Measurements from ENCODE around the gene WRAP73. TPM values are rescaled to one million over a fixed set of nuclear protein-coding genes. Genes with fewer than 3 reads are reported as not detected.

Gene WRAP73
- 23.3 TPM for total RNA-seq

GRCh38 chr1:3649342-3650247, at the start of gene WRAP73:
Gene WRAP73, minus strand, starts transcription at chr1:3650103. Its CDS starts 104 bp downstream, at chr1:3649999.
- Histone ChIP-seq H3K36me3 (no peaks in the 10 kb centered on the region), H3K27me3 (peaks cover 14% of the 10 kb centered on the region), H3K4me1 (peaks cover 33% of the 10 kb centered on the region), H3K9me3 (no peaks in the 10 kb centered on the region), H3K4me3 (peak within 1 kb of the TSS; percentile 76 to 81), H3K27ac (no peak within 1 kb of the TSS)
- peak; percentile 75 to 87 for TF ChIP-seq POLR2AphosphoS5 (IDR thresholded peaks at IDR 0.05; ENCODE audit: insufficient read depth in 1 of 2, low read depth in 1 of 2)
- TF ChIP-seq CTCF (IDR thresholded peaks at IDR 0.05): no peak
- peak in 1 of 2 donors; percentile 43 for TF ChIP-seq POLR2A (IDR thresholded peaks at IDR 0.05)
- no peak for DNase-seq (ENCODE audit: extremely low spot score in 2 of 2)
- intact Hi-C loops (cut with DNase I): no loop called here

GRCh38 chr1:3699596-3699995, 49.7 kb upstream of the WRAP73 start:
- no peaks in the 10 kb centered on the region for H3K27me3 ChIP-seq
- no peak overlapping the region for H3K4me3 ChIP-seq
- H3K9me3 ChIP-seq: no peaks in the 10 kb centered on the region
- H3K36me3 ChIP-seq: no peaks in the 10 kb centered on the region
- no peak overlapping the region for H3K27ac ChIP-seq
- peaks cover 28% of the 10 kb centered on the region for H3K4me1 ChIP-seq
- no peak for DNase-seq (ENCODE audit: extremely low spot score in 2 of 2)
- TF ChIP-seq POLR2A (IDR thresholded peaks at IDR 0.05): no peak
- TF ChIP-seq POLR2AphosphoS5 (IDR thresholded peaks at IDR 0.05; ENCODE audit: insufficient read depth in 1 of 2, low read depth in 1 of 2): no peak
- no peak for TF ChIP-seq CTCF (IDR thresholded peaks at IDR 0.05)
- intact Hi-C loops (cut with DNase I): no loop called here

GRCh38 chr1:3698660-3699408, 48.9 kb upstream of the WRAP73 start:
- no peak for DNase-seq (ENCODE audit: extremely low spot score in 2 of 2)
- Histone ChIP-seq H3K27me3 (no peaks in the 10 kb centered on the region), H3K4me1 (peaks cover 20% of the 10 kb centered on the region), H3K4me3 (no peak overlapping the region), H3K27ac (no peak overlapping the region), H3K9me3 (no peaks in the 10 kb centered on the region), H3K36me3 (no peaks in the 10 kb centered on the region)
- TF ChIP-seq POLR2A (IDR thresholded peaks at IDR 0.05) (no peak), CTCF (IDR thresholded peaks at IDR 0.05) (no peak), POLR2AphosphoS5 (IDR thresholded peaks at IDR 0.05; ENCODE audit: insufficient read depth in 1 of 2, low read depth in 1 of 2) (no peak)
- intact Hi-C loops (cut with DNase I): no loop called here

- Histone ChIP-seq H3K27me3 (no peaks in the 10 kb centered on the region), H3K27ac (no peak overlapping the region), H3K36me3 (no peaks in the 10 kb centered on the region), H3K4me1 (peaks cover 10% of the 10 kb centered on the region), H3K4me3 (no peak overlapping the region), H3K9me3 (no peaks in the 10 kb centered on the region)
- intact Hi-C loops (cut with DNase I): no loop called here
- no peak for TF ChIP-seq CTCF (IDR thresholded peaks at IDR 0.05)
- no peak for TF ChIP-seq POLR2A (IDR thresholded peaks at IDR 0.05)
- no peak for TF ChIP-seq POLR2AphosphoS5 (IDR thresholded peaks at IDR 0.05; ENCODE audit: insufficient read depth in 1 of 2, low read depth in 1 of 2)
- DNase-seq (ENCODE audit: extremely low spot score in 2 of 2): no peak
These were observed 47.9 kb upstream of the WRAP73 start for GRCh38 chr1:3697810-3698209.
